A549 (cell line): ENCODE results near the gene MCTP2.

Experiments
- CTCF ChIP-seq: fragments of >200 bp; sonication (Bioruptor Twin); formaldehyde crosslinking; IDR thresholded peaks from 3 replicates; pipeline ENCODE4 v1.5.1; 2016
- EP300 ChIP-seq, 2 experiments: fragments of >200 bp; sonication (Bioruptor Twin); formaldehyde crosslinking; IDR thresholded peaks; 2 replicates in 1 of 2; 3 replicates in 1 of 2; pipeline ENCODE4 v1.6.1; 2016 to 2017
- MAX ChIP-seq: IDR thresholded peaks from 2 replicates; pipeline ENCODE4 v1.6.1; 2012
- NR3C1 ChIP-seq: fragments of >200 bp; sonication (Bioruptor Twin); formaldehyde crosslinking; IDR thresholded peaks from 3 replicates; pipeline ENCODE4 v1.6.1; 2017
- POLR2A ChIP-seq: IDR thresholded peaks from 2 replicates; pipeline ENCODE4 v1.6.1; 2012; ENCODE audit warnings: mild to moderate bottlenecking, low read length
- POLR2AphosphoS2 ChIP-seq: conservative IDR thresholded peaks from 2 replicates; pipeline ENCODE4 v1.6.1; 2012; ENCODE audit warnings: low read length, improper control_type of control experiment, inconsistent platforms
- REST ChIP-seq: fragments of 200-600 bp; sonication (generic); IDR thresholded peaks from 2 replicates; pipeline ENCODE4 v1.6.1; 2016; ENCODE audit warnings: antibody characterized with exemption, mild to moderate bottlenecking, moderate library complexity
- TFCP2L1 ChIP-seq: fragments of 250-450 bp; sonication (Bioruptor Pico); IDR thresholded peaks from 2 replicates; pipeline ENCODE4 v1.5.0; 2021; ENCODE audit warnings: mild to moderate bottlenecking
- USF2 ChIP-seq: fragments of 450-650 bp; IDR thresholded peaks from 2 replicates; pipeline ENCODE4 v1.6.1; 2014; ENCODE audit warnings: antibody characterized with exemption
- ZNF302 ChIP-seq: fragments of 250-450 bp; sonication (Bioruptor Pico); IDR thresholded peaks from 2 replicates; pipeline ENCODE4 v1.9.0; 2021; ENCODE audit warnings: inconsistent platforms, mild to moderate bottlenecking, moderate library complexity

- no peak for TF ChIP-seq EP300 (IDR thresholded peaks at IDR 0.05)
- no peak for TF ChIP-seq ZNF302 (CRISPR knock-in tag)
- TF ChIP-seq POLR2AphosphoS2 = no peak
- no peak for TF ChIP-seq MAX
- TF ChIP-seq POLR2A = no peak
- no peak for TF ChIP-seq USF2
- no peak for TF ChIP-seq REST
- no peak for TF ChIP-seq TFCP2L1 (CRISPR knock-in tag)
- no peak for TF ChIP-seq NR3C1
- no peak for TF ChIP-seq CTCF
These were observed 12.1 kb downstream of the MCTP2 start for GRCh38 chr15:94243418-94243817.
